IPS DF 19.7 (cell line): ENCODE measurements around the gene ZNF273.
"Not testable (repeated sequence)": the region's sequence is repeated elsewhere in the genome, so short reads cannot be mapped to it uniquely, and the experiment has no call there.

Experiments
- DNase-seq: peaks from one replicate; pipeline ENCODE4 v3.0.0-alpha.2; 2013; ENCODE audit warnings: low read depth, low spot score

The ZNF273 gene

DNA sequence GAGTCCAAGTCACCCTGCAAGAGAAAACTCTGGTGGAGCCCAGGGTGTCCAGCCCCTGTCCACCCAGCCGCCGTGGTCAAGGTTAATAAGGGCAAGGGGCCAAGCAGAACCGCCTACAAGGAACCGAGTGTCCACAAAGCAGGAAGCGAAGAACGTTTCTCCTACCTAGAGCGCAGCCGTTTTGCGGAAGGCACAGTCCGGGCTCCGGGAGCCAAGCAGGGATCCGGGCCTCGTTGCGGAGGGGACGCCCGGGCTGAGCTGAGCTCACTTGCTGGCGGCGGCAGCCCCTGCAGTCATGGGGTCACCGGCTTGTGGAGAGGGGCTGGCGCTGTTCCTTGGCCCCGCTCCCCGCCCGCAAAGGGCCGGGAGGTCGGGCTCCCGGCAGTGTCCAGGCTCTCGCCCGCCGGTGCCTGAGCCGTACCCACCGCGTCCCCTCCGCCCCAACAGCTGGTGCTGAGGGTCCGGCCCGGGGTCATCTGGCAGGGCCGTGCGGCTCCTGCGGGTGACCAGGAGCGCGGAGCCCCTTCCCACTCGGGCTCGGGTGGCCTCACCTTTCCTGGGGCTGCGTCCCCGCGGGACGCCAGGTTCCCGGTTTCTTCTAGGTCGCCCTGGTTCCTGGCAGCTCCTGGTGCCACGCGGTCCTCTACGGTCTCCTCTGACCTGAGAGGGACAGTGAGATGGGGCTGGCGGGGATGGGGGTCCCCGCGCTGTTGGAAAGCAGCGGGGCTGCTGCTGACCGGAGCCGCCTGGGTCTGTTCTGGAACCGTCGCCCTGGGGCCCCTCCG, 14.0 kb upstream of the ZNF273 start:
- DNase-seq, result no peak

DNA sequence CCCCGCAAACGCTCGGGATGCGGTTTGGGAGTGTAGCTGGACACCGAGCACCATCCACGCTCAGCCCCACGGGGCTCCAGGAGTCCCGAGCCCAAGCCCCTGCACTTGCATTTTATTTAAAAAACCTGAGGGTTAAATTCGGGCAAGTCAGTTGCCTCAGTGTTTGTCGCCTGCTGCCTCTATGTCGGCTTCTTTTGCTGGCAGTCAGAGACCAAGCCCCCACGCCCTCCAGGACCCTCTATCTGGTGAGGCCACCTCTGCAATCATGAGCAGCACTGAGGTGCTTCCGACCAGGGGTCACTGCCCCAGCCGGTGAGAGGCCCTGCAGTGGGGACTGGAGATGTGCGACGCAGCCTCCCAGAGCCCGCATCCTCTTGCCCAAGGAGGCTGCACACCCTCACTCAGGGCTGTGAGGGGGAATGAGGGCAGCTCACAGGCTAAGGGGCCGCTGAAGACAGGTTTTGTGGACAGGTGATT, 13.3 kb upstream of the ZNF273 start:
- no peak for DNase-seq

DNA sequence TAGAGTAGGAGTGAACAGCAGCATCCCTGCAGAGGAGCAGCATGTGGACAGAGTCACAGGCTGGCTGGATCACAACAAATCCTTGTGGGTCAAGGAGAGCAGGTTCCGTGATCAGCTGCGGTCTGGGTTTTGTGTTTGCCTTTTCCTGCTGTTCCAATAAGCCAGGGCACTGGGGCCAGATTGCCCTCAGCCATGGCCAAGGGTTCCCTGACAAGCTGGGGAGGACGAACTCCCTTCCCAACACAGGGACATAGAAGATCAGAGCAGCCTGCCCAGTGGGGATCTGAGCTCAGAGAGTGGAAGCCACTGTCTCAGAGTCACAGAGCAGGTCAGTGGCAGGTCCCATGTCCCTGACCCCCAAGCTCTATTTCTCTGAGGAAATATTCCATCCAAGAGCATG, 12.8 kb upstream of the ZNF273 start:
- DNase-seq, result not testable (repeated sequence)

DNA sequence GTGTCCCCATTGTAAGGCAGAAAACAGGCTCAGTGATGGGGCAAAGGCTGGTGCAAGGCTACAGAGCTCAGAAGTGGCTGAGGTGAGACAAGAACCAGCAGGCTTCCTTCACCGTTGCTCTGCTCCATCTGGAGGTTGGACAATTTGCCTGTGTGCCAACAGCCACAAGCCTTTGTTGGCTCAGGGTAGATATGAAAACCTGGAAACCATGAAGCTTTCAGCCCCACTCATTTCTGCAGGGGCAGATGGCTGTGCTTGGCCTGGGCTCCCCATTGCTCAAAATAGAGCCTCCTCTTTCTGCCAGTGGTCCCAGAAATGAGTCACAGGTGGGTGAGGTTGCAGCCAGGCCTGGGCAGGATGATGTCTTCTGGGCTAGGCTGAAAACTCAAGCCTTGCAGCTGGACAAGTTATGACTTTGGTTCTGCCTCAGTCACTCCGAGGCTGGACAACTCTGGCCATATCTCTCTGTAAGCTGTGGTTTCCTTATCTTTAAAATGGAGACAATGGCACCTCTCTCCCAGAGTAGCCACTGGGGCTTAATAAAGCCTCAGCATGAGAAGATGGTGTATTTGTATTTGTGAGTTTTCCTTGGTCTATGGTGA, 12.2 kb upstream of the ZNF273 start:
- no peak for DNase-seq

GRCh38 chr7:64891363-64892081, 11.6 kb upstream of the ZNF273 start:
- not testable (repeated sequence) for DNase-seq

DNA sequence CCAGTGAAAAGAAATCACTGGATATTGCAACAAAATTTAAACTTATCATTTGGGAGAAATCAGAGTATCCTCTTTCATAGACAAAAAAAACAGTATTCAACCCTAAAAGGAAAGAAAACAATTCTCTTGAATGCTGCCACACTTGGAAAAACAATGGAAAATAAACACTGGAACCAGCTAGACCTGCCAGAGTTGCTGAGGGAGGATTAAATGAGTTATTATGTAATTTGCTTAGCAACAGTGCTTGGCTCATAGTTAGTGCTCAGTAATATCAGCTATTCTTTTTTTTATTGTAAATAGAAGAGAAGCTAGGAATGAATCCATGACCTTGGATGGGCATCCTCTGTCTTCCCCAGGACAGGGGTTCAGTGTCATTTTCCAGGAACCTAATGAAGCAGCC, 11.0 kb upstream of the ZNF273 start:
- DNase-seq, result no peak

- no peak for DNase-seq
Measured at GRCh38 chr7:64892666-64893309, 10.3 kb upstream of the ZNF273 start.

DNA sequence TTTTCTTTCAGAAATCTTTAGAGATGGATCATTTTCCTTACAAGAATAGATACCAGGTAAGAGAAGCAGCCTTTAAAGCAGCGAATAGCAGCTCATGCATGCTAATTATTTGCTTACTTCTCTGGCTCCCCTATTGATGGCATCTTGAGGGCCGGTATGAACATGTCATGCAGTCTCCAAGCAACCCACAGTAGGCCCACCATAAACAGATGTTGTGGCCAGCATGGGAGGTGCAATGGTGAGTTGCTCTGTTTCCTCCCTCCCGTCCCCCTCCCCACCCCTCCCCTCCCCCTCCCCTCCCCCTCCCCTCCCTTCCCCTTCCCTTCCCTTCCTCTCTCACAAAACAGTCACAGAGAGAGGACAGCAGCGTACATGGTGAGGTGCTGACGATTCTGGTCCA, 9.7 kb upstream of the ZNF273 start:
- DNase-seq, result no peak

DNA sequence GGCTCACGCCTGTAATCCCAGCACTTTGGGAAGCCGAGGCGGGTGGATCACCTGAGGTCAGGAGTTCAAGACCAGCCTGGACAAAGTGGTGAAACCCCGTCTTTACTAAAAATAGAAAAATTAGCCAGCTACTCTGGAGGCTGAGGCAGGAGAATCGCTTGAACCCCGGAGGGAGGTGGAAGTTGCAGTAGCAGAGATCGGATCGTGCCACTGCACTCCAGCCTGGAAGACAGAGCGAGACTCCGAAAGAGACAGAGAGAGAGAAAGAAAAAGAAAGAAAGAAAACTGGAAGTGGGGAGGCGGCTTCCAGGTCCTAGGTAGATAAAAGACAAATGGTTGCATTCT, 640 bp upstream of the ZNF273 start:
- DNase-seq, result not testable (repeated sequence)

DNA sequence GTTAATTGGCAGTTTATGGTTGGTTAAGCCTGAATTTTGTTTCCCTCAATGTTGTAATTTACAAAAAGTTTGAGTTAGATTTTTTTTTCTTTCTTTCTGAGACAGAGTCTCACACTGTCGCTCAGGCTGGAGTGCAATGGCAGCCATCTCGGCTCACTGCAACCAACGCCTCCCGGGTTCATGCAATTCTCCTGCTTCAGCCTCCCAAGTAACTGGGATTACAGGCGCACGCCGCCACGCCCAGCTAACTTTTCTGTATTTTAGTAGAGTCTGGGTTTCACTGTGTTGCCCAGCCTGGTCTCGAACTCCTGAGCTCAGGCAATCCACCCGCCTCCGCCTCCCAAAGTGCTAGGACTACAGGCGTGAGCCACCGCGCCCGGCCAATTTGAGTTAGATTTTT, 935 bp downstream of the ZNF273 start:
- no peak for DNase-seq

DNA sequence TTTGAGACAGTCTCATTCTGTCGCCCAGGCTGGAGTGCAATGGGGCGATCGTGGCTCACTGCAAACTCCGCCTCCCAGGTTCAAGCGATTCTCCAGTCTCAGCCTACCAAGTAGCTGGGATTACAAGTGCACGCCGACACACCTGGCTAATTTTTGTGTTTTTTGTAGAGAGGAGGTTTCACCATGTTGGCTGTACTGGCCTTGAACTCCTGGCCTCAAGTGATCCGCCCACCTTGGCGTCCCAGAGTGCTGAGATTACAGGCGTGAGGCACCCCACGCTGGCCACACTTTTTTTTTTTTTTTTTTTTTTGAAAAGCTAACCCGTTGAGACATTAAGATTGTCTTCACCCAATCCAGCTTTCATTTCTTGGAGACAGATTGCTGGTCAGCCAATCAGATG, 2.1 kb downstream of the ZNF273 start:
- no peak for DNase-seq

DNA sequence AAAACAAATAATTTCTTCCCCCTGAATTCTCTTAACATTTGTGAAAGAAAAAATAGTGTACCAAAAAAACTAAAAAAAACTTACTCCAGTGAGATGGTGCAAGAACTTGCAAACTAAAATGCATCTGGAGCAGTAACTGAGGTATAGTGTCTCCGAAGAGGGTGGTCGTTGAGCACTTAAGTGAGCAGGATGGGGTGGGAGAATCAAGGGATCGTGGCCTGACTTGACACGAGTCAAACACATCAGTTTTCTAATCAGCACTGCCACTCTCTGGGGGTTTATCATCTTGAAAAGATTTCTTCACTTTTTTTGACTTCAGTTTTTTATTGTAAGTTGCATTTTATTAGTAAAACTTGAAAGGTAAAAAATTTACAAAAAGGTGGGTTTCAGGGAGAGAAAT, 2.5 kb downstream of the ZNF273 start:
- DNase-seq, result no peak

DNA sequence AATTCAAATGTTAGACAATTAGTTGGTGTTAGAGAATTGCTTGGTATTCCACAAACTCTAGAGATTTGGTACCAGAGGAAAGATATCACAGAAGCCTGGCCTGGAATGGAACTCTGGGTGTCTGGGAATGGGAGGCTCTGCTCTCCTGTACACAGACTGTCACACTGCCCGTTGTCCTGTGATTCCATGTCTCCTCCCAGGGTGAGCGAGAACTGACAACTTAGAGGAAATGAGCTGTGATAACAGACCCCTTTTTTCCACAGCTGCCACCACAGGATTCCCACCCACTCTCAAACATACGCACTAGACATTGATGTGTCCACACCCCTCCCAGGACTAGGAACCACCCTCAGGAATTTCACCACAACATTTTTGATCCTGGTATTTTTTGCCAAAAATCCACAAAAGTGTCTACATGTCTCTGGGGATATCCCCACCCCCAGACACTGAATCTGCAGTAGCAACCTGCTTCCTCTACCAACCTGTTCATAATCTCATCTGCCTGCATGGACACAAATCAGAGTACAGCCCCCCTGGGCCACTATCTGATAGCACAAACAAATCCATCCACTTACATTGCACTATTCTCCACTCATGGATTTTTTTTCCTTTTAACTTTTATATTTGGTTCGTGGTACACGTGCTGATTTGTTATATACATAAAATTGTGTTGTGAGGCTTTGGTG, 4.7 kb downstream of the ZNF273 start:
- no peak for DNase-seq

DNA sequence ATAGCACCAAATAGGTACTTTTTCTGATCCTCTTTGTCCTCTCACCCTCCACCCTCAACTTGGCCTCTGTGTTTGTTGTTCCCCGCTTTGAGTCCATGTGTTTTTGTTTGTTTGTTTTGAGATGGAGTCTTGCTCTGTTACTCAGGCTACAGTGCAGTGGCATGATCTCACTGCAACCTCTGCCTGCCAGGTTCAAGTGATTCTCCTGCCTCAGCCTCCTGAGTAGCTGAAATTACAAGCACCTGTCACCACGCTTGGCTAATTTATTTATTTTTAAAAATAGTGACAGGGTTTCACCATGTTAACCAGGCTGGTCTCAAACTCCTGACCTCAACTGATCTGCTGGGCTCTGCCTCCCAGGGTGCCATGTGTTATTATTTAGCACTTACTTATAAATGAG, 5.3 kb downstream of the ZNF273 start:
- DNase-seq, result no peak

DNA sequence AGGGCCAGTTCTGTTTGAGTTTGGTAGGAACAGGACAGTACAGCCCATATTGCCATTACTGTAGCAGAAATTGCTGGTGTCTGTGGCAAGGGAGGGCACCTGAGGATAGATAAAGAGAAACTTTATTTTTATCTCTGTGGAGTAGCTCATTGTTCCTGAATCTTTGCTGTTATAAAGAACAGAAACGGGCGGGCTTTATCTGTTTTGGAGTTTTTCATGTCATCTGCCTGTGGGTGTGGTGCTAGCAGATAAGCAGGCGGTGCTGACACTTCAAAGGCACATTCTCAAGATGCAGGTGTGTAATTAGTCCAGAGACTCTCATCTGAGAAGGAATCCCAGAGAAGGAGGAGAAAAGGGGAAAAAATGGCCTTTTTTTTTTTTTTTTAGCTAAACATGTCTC, 11.5 kb downstream of the ZNF273 start:
- DNase-seq, result no peak

DNA sequence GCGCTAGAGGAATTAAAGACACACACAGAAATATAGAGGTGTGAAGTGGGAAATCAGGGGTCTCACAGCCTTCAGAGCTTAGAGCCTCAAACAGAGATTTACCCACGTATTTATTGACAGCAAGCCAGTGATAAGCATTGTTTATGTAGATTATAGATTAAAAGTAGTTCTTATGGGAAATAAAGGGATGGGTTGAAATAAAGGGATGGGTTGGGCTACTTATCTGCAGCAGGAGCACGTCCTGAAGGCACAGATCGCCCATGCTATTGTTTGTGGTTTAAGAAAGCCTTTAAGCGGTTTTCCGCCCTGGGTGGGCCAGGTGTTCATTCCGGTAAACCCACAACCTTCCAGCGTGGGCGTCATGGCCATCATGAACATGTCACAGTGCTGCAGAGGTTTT, 12.2 kb downstream of the ZNF273 start:
- DNase-seq, result not testable (repeated sequence)

- not testable (repeated sequence) for DNase-seq
Measured at GRCh38 chr7:64928252-64929187, 25.4 kb downstream of the ZNF273 start.

GRCh38 chr7:64934478-64934877, 31.4 kb downstream of the ZNF273 start:
- DNase-seq, result no peak

DNA sequence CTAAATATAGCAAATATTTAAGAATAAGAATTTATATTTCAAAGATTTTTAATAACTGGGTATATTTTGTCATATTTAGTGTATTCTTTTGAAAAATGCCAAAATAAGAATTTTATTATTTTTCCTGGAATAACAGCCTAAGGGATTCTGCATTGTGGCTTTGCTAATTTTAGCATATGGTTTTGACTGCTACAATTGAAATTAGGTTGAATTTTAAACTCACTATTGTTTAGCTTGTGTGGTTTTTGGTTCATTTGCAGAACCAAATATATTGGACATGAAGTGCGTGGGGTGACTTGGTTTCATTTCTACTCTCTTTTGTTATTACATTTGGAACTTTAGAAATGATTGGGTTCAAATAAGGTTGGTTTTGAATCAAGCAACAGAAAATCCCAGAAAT, 35.5 kb downstream of the ZNF273 start:
- DNase-seq, result no peak

- not testable (repeated sequence) for DNase-seq
Measured at GRCh38 chr7:64940021-64940420, 36.9 kb downstream of the ZNF273 start.
